ENCODE measurements around the gene NET1.
A peak's percentile ranks its signal among the peaks of the same experiment; 100 is the strongest.

Gene NET1

DNA sequence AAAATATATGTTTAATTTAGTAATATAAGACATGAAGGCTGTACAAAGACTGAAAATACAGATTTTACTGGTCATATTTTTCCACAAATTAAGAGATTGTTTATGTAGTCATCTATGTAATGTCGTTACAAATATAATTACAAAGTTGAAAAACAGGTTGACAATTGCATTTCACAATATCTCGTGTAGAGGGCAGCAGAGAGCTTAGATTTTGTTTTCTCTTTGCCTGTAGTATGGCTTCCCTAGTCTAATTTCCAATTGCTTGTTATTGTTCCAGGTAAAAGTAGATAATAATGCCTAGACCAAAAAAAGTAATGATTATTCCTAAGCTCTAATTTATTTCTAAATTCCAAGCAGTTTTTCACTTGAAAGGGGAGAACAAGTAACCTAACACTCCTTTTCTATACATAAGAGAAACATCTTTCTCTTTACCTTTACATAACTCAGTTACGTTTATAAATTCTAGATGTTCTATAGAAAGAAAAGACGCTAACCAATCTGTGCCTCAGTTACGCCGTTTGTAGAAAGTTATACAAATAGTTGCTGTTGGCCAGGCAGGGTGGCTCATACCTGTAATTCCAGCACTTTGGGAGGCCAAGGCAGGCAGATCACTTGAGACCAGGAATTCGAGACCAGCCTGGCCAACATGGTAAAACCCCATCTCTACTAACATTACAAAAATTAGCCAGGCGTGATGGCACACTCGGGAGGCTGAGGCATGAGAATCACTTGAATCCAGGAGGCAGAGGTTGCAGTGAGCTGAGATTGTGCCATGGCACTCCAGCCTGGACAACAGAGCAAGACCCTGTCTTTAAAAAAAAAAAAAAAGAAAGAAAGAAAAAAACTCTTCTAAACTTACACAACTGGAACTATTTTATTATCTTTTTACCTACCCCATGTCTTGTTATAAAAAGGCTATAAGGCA, 30.0 kb downstream of the NET1 start:
- DNase-seq (ENCODE audit: low spot score), result peak; percentile 21

DNA sequence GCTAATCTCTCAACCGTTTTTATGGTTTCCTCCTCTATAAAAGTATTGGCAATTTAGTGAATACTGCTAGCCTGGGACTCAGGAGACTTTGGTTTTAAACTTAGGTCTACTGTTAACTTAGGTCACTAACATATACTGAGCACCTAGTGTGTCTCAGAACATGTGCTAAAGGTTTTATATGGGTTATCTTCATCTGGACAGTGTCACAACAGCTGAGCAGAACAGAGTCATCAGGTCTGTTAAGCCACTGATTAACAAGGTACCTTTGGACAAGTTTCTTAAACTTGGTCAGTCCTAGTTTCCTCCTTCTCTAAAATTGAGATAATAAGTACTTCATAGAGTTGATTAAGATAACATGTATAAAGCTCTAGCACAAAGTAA, 30.6 kb downstream of the NET1 start:
- no peak for DNase-seq (ENCODE audit: low spot score)

DNA sequence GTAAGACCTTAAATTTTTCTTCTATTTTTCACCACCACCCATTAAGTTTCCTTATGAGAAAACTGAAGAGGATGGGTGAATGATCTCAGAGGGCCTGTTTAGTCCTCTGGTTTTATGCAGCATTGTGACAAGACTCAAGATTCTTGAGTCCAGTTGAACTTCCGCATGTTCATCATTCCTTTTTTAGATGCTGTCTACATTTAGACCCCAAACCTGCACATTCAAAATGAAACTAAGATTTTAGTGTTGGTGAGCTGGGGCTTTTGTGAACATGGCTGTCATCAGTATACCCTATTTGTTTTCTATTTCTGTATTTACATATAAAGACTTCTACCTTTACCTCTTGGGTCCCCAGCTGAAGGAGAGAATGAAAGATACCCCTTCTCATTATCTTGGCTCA, 31.1 kb downstream of the NET1 start:
- no peak for DNase-seq (ENCODE audit: low spot score)

GRCh38 chr10:5445006-5445405, 32.6 kb downstream of the NET1 start:
- no peak for DNase-seq (ENCODE audit: low spot score)

DNA sequence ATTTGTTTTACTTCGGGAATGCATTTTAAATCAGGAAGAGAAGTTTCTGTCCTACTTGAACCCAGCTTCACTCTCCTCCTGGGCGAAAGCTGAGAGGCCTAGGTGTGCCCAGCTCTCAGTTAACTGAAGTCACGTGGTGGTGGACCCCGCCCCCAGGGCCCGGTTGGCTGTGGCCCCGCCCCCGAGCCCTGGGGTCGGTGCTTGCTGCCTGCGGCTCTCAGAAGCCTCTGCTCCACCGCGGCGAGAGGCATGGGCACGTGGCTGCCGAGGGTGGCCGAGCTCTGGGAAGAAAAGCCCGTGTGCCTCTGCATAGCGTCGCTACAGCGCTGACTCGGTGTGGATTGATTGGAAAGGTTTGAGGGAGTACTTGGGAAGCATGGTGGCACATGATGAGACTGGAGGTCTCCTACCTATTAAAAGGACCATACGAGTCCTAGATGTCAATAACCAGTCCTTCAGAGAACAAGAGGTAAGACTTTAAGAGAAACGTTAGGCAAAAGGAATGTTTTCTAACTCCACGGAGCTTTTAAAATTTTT, 34.1 kb downstream of the NET1 start:
- peak; percentile 50 for DNase-seq (ENCODE audit: low spot score)

DNA sequence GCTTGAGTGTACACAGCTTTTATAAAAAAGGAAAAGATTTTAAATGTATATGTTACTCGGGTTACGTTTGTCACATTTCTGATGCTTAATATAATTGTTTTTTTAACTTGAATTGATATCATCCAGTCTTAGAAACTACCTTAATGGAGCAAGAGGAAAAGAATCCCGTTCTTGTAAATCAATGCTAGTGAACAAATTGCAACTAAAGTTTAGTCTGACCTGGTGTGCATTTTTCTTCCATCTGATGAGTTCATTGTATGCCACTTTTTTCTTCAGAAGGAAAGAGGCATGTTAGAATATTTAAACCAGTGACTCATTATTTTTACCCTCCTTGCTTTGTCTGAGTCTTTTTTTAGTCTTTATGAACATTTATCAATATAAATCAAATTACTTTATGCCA, 34.7 kb downstream of the NET1 start:
- no peak for DNase-seq (ENCODE audit: low spot score)

GRCh38 chr10:5447611-5448071, 35.3 kb downstream of the NET1 start:
- no peak for DNase-seq (ENCODE audit: low spot score)

DNA sequence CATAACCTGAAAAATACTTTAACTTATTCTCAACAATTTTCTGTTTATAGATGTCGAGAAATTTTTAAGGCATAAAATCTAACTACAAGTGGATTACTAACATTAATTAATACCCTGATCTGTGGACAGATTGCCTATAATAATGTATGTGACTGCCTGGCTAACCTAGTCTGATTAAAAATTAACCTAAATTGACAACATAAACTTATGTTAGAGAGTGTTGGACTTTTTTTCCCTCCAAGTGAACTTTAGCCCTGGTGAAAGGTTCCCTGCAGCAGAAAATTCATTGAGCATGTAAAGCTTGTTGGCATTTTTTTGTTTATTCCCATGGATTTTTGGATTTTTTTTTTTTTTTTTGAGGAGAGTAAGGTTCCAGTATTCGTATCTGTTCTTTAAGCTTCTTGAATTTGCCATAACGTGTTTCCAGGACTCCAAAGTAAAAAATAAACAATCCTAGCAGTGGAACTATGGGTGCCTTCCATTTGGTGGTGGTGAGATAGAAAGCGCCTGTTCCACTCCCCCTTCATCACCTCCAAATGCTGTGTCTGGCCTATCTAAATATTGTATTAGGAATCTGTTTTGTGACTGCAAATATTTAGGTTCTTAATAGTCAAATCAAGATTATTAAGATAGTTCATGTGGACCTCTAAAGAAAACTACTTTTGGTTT, 36.1 kb downstream of the NET1 start:
- DNase-seq (ENCODE audit: low spot score), result no peak

DNA sequence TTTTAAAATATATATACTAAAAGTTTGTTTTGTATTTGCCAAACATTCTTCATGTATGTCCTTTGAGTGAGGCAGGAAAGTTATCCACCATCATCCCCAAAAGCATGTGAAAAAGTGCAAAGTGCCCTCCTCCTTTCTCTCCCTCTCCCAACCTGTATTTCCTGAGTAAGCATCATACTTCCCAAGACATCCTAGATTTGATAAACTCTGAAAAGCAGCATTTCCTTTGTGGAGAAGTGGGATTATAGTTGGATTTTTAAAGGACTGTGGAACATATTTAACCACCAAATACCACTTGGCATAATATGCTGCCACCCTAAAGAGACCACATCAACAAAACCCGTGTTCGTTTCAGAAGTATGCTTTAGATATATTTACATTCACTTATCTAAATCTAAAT, 36.9 kb downstream of the NET1 start:
- no peak for DNase-seq (ENCODE audit: low spot score)

DNA sequence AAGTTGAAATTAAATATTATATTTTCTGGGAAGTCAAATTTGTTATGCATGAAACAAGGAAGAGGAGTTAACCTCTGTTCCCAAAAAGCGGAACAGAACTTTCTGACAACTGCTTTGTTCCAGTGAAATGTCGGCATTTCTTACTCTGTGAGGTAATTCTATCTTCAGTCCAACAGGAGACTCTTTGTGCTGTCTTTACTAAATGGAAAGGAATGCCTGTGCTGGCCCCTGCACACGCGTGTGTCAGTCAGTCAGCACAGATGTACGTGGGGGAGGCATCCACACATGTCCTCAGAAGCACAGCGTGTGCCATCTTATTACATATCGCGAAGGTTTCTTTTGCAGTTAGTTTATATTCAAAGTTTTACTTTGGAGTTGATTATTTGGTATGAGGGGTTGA, 37.5 kb downstream of the NET1 start:
- no peak for DNase-seq (ENCODE audit: low spot score)

DNA sequence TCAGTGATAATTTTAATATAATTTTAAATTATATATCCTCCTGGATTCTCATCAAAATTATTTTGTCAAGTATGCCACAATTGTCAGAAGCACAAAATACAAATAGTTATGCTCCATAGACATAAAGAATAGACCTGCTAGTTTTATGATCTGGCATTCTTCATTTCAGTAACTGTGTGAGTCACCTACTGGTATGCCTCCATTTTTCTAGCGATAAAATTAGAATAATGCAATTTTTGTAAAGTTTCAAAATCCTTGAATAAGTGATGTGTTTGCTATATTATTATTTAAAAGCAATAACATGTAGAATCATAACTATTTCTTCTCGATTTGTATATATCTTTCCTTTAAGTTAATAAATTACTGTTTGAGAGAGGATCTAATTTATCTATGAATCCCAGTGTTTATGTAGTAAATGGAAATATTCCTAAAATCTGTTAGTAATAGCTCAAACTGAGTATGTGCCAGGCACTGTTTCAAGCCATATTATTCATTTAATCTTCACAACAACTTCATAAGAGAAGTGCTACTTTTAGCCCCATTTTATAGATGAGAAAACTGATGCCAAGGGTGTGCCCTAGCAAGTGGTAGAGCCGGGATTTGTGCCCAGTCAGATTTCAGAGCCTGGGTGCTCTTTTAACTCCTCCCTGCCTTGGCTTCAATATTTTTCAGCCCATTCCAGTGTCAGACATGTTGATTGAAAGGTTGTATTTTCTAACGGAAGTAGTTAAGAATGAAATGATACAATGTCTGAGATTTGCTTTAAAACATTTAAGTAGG, 38.4 kb downstream of the NET1 start:
- DNase-seq (ENCODE audit: low spot score), result no peak

DNA sequence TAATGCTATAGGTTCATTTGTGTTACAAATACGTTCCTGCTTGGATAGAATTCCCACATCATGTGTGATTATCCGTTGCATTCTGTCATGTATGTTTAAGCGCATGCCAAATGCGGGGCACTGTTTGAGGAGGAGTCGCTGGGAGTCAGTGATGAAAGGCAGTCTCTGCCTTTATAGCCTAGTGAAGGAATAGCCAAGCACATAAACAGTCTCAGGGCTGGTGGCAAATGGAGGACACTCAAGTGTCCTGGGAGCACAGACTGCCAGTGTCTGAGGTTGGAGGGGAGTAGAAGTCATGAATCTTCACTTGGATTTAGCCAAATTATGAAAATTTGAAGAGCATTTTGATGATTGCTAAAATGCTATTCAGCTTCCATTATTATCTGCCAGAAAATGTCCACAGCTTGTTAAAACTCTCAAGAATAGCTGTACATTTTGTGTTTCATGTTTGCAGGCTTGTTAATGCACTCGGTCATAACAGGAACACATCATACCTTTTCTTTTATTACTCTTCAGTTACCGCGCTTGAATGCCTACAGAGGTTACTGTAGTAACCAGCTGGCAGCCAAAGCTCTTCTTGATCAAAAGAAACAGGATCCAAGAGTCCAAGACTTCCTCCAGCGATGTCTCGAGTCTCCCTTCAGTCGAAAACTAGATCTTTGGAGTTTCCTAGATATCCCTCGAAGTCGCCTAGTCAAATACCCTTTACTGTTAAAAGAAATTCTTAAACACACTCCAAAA, 41.6 kb downstream of the NET1 start:
- no peak for DNase-seq (ENCODE audit: low spot score)

DNA sequence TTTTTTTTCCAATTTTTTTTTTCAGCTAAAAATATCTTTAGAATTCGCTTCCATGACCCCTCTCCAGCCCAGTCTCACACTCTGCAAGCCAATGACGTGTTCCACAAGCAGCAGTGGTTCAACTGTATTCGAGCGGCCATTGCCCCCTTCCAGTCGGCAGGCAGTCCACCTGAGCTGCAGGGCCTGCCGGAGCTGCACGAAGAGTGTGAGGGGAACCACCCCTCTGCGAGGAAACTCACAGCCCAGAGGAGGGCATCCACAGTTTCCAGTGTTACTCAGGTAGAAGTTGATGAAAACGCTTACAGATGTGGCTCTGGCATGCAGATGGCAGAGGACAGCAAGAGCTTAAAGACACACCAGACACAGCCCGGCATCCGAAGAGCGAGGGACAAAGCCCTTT, 44.2 kb downstream of the NET1 start:
- no peak for DNase-seq (ENCODE audit: low spot score)

DNA sequence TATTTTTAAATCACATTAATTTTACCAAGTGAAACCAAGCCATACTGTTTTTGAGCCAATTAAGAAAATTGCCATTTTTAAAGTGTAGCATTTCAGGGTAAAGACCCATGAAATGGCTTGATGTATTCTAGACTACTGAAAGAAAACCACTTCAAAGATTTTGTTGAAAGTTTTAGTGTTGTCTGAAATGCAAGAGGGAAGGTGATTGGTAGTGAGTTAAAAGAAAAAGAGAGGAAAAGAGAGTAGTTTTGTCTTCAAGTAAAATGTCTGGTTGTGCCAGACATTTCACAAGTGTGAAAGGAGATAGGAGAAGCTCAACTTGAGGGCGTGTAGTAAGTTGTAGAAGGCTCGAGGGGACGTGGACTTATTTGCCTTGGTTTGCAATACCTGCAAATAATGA, 45.4 kb downstream of the NET1 start:
- no peak for DNase-seq (ENCODE audit: low spot score)

DNA sequence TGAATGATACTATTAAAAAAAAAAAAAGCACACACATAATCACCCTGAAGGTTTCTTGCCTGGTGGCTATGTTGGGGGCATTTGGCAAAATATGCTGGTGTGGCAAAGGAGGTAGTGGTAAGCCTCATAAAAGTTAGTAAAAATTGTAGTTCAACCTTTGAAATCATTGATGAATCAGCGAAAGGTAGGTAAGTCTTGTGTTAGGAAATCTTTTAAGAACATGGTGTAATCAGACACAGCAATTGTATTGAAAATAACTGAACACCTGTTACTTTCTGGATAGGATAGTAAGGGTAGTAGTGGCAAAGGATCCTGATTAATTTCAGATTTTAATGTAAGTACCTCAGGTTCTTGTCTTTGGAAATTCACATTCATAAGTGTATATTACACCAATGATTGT, 46.1 kb downstream of the NET1 start:
- no peak for DNase-seq (ENCODE audit: low spot score)

- DNase-seq (ENCODE audit: low spot score), result no peak
These were observed 46.8 kb downstream of the NET1 start for GRCh38 chr10:5458949-5459747.

GRCh38 chr10:5460468-5461202, 48.3 kb downstream of the NET1 start:
- DNase-seq (ENCODE audit: low spot score), result no peak

GRCh38 chr10:5461203-5461588, 48.8 kb downstream of the NET1 start:
- no peak for DNase-seq (ENCODE audit: low spot score)

GRCh38 chr10:5461914-5462840, 49.8 kb downstream of the NET1 start:
- no peak for DNase-seq (ENCODE audit: low spot score)
